Mesenchymal stem cell (in vitro differentiated cells and primary cell): ENCODE measurements around the gene TMEM213.

ENCODE experiments used
- DNase-seq: peaks from one replicate; pipeline ENCODE4 v3.0.0-alpha.2; 2013
- H2AFZ ChIP-seq: one replicate; pipeline ENCODE4 v1.6.1; 2013; ENCODE audit warnings: low read depth, mild to moderate bottlenecking, control low read depth, inconsistent platforms, low read length, moderate library complexity
- H2AK5ac ChIP-seq: 2 replicates; pipeline ENCODE4 v1.6.1; 2013; ENCODE audit warnings: low read length, moderate library complexity, mild to moderate bottlenecking, inconsistent platforms; ENCODE audit not compliant: severe bottlenecking
- H2BK120ac ChIP-seq: one replicate; pipeline ENCODE4 v1.6.1; 2013; ENCODE audit warnings: low read depth, mild to moderate bottlenecking, inconsistent platforms, low read length, moderate library complexity
- H2BK12ac ChIP-seq, 2 experiments: one replicate each; pipeline ENCODE4 v1.6.1; 2013; ENCODE audit warnings: inconsistent platforms in 2 of 2, low read length in 2 of 2, mild to moderate bottlenecking in 2 of 2, moderate library complexity in 2 of 2, control low read depth in 1 of 2
- H2BK15ac ChIP-seq: one replicate; pipeline ENCODE4 v1.6.1; 2013; ENCODE audit warnings: mild to moderate bottlenecking, low read depth, inconsistent platforms; ENCODE audit not compliant: poor library complexity, severe bottlenecking
- H2BK5ac ChIP-seq: 2 replicates; pipeline ENCODE4 v1.6.1; 2013; ENCODE audit warnings: low read depth, mild to moderate bottlenecking, low read length, control low read depth, inconsistent platforms; ENCODE audit not compliant: poor library complexity, severe bottlenecking
- H3K14ac ChIP-seq, 2 experiments: one replicate each; pipeline ENCODE4 v1.6.1; 2013; ENCODE audit warnings: inconsistent platforms in 2 of 2, low read length in 2 of 2, control low read depth in 1 of 2, mild to moderate bottlenecking in 1 of 2, moderate library complexity in 1 of 2
- H3K18ac ChIP-seq, 2 experiments: one replicate each; pipeline ENCODE4 v1.6.1; 2013; ENCODE audit warnings: inconsistent platforms in 2 of 2, low read length in 2 of 2, control low read depth in 1 of 2, low read depth in 1 of 2, mild to moderate bottlenecking in 1 of 2
- H3K23ac ChIP-seq, 2 experiments: one replicate each; pipeline ENCODE4 v1.6.1; 2013; ENCODE audit warnings: inconsistent platforms in 2 of 2, low read length in 2 of 2, mild to moderate bottlenecking in 2 of 2, moderate library complexity in 2 of 2, control low read depth in 1 of 2
- H3K27ac ChIP-seq: 2 replicates; pipeline ENCODE4 v1.5.1; 2013; ENCODE audit warnings: mild to moderate bottlenecking, moderate library complexity, low read length, control low read depth, inconsistent platforms; ENCODE audit not compliant: poor library complexity, severe bottlenecking
- H3K27me3 ChIP-seq, 2 experiments: 2 replicates each; pipeline versions ENCODE4 v1.6.1 to v1.7.0; 2013; ENCODE audit warnings: low read length in 2 of 2, mild to moderate bottlenecking in 2 of 2, moderate library complexity in 2 of 2, control low read depth in 1 of 2, inconsistent platforms in 1 of 2; ENCODE audit not compliant: control insufficient read depth in 1 of 2, insufficient read depth in 1 of 2
- H3K36me3 ChIP-seq, 2 experiments: 2 replicates each; pipeline versions ENCODE4 v1.6.1 to v1.7.0; 2013; ENCODE audit warnings: low read length in 2 of 2, control low read depth in 1 of 2, inconsistent platforms in 1 of 2, low read depth in 1 of 2, mild to moderate bottlenecking in 1 of 2; ENCODE audit not compliant: insufficient read depth in 2 of 2, control insufficient read depth in 1 of 2
- H3K4ac ChIP-seq, 2 experiments: one replicate each; pipeline ENCODE4 v1.6.1; 2013; ENCODE audit warnings: inconsistent platforms in 2 of 2, low read length in 2 of 2, mild to moderate bottlenecking in 2 of 2, moderate library complexity in 2 of 2, control low read depth in 1 of 2, low read depth in 1 of 2
- H3K4me1 ChIP-seq: 2 replicates; pipeline ENCODE4 v1.6.1; 2013; ENCODE audit warnings: low read depth, low read length, control low read depth; ENCODE audit not compliant: control insufficient read depth, insufficient read depth
- H3K4me2 ChIP-seq: 2 replicates; pipeline ENCODE4 v1.6.1; 2013; ENCODE audit warnings: low read length, mild to moderate bottlenecking, inconsistent platforms; ENCODE audit not compliant: poor library complexity, severe bottlenecking
- H3K4me3 ChIP-seq, 2 experiments: 2 replicates each; pipeline versions ENCODE4 v1.5.1 to v1.7.0; 2013; ENCODE audit warnings: low read length in 2 of 2, mild to moderate bottlenecking in 2 of 2, control low read depth in 1 of 2, low read depth in 1 of 2; ENCODE audit not compliant: insufficient read depth in 1 of 2
- H3K79me1 ChIP-seq: replicated peaks from 2 replicates; pipeline ENCODE4 v1.6.1; 2013; ENCODE audit warnings: mild to moderate bottlenecking, control low read depth, low read length, inconsistent platforms; ENCODE audit not compliant: poor library complexity, severe bottlenecking
- H3K9ac ChIP-seq: 2 replicates; pipeline ENCODE4 v1.7.0; 2013; ENCODE audit warnings: mild to moderate bottlenecking, low read length, moderate library complexity
- H3K9me3 ChIP-seq: 2 replicates; pipeline ENCODE4 v1.7.0; 2013; ENCODE audit warnings: mild to moderate bottlenecking, low read length; ENCODE audit not compliant: control insufficient read depth
- H4K8ac ChIP-seq: one replicate; pipeline ENCODE4 v1.6.1; 2013; ENCODE audit warnings: inconsistent platforms, mild to moderate bottlenecking, low read length, moderate library complexity
- H4K91ac ChIP-seq: one replicate; pipeline ENCODE4 v1.6.1; 2013; ENCODE audit warnings: mild to moderate bottlenecking, low read length, inconsistent platforms
- WGBS: methylation state at CpG from one replicate; pipeline ENCODE4 v1.1.7; 2013; ENCODE audit warnings: mixed read lengths; 5-methylcytosine and 5-hydroxymethylcytosine counted together

TMEM213 gene

DNA sequence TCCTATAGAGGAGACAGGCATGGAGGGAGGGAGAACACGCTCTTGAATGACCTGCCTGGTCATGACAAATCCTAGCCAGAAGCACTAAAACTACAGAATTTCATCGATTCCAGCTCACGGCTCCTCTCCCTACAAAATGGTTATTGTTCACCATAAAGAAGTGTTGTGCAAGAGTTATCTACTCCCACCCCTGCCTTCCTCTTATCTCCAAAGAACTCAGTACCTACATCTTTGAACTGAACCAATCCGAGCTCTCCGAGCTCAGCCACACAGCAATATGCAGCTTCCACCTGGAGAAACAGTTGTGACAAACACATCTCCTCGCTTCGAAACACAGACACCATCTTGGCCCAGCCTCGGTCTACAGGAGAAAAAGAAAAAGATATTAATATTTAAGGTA, 26.9 kb upstream of the TMEM213 start:
- H3K4ac ChIP-seq: no peak overlapping the region
- H4K91ac ChIP-seq: no peak overlapping the region
- no peak for DNase-seq
- H2AK5ac ChIP-seq: no peak overlapping the region
- H3K23ac ChIP-seq: no peak overlapping the region
- H2BK12ac ChIP-seq: no peak overlapping the region
- H3K4me2 ChIP-seq: no peak overlapping the region
- H2BK120ac ChIP-seq: no peak overlapping the region
- no peak overlapping the region for H2AFZ ChIP-seq
- no peaks in the 10 kb centered on the region for H3K36me3 ChIP-seq
- no peak overlapping the region for H3K27ac ChIP-seq
- H3K9ac ChIP-seq: no peak overlapping the region
- no peaks in the 10 kb centered on the region for H3K4me1 ChIP-seq
- no peak overlapping the region for H4K8ac ChIP-seq
- H2BK5ac ChIP-seq: no peak overlapping the region
- no peak overlapping the region for H3K4me3 ChIP-seq
- H3K9me3 ChIP-seq: peaks cover 2% of the 10 kb centered on the region
- WGBS: 89% methylated on average over 7 of the region's 8 CpGs
- no peaks in the 10 kb centered on the region for H3K27me3 ChIP-seq
- no peak overlapping the region for H2BK15ac ChIP-seq
- H3K14ac ChIP-seq: no peak overlapping the region
- no peaks in the 10 kb centered on the region for H3K79me1 ChIP-seq
- H3K18ac ChIP-seq: no peak overlapping the region

- Histone ChIP-seq H3K9ac (no peak overlapping the region), H3K18ac (no peak overlapping the region), H3K4ac (no peak overlapping the region), H3K36me3 (no peaks in the 10 kb centered on the region), H3K4me1 (no peaks in the 10 kb centered on the region), H2AK5ac (no peak overlapping the region), H3K9me3 (peaks cover 2% of the 10 kb centered on the region), H3K14ac (no peak overlapping the region), H2BK12ac (no peak overlapping the region), H3K27ac (no peak overlapping the region), H2BK5ac (no peak overlapping the region), H2BK120ac (no peak overlapping the region), H3K4me2 (no peak overlapping the region), H3K4me3 (no peak overlapping the region), H3K23ac (no peak overlapping the region), H2AFZ (no peak overlapping the region), H2BK15ac (no peak overlapping the region), H3K79me1 (no peaks in the 10 kb centered on the region), H3K27me3 (no peaks in the 10 kb centered on the region), H4K8ac (no peak overlapping the region), H4K91ac (no peak overlapping the region)
- WGBS: 81% methylated on average over 9 of the region's 9 CpGs
- DNase-seq: no peak
Observed at GRCh38 chr7:138773176-138773575, 24.6 kb upstream of the TMEM213 start.

GRCh38 chr7:138773817-138774216, 24.0 kb upstream of the TMEM213 start:
- no peak overlapping the region for H2BK5ac ChIP-seq
- no peaks in the 10 kb centered on the region for H3K4me1 ChIP-seq
- H2AK5ac ChIP-seq: no peak overlapping the region
- no peak overlapping the region for H2BK15ac ChIP-seq
- 18% methylated on average over 12 of the region's 12 CpGs for WGBS
- no peak overlapping the region for H3K4me3 ChIP-seq
- H2BK120ac ChIP-seq: no peak overlapping the region
- DNase-seq: no peak
- no peak overlapping the region for H3K27ac ChIP-seq
- no peaks in the 10 kb centered on the region for H3K79me1 ChIP-seq
- no peak overlapping the region for H4K8ac ChIP-seq
- H3K18ac ChIP-seq: no peak overlapping the region
- no peak overlapping the region for H3K4ac ChIP-seq
- no peak overlapping the region for H3K4me2 ChIP-seq
- no peak overlapping the region for H3K23ac ChIP-seq
- no peak overlapping the region for H3K9ac ChIP-seq
- H2AFZ ChIP-seq: no peak overlapping the region
- H4K91ac ChIP-seq: no peak overlapping the region
- no peak overlapping the region for H2BK12ac ChIP-seq
- peaks cover 2% of the 10 kb centered on the region for H3K9me3 ChIP-seq
- no peak overlapping the region for H3K14ac ChIP-seq
- H3K36me3 ChIP-seq: no peaks in the 10 kb centered on the region
- no peaks in the 10 kb centered on the region for H3K27me3 ChIP-seq

DNA sequence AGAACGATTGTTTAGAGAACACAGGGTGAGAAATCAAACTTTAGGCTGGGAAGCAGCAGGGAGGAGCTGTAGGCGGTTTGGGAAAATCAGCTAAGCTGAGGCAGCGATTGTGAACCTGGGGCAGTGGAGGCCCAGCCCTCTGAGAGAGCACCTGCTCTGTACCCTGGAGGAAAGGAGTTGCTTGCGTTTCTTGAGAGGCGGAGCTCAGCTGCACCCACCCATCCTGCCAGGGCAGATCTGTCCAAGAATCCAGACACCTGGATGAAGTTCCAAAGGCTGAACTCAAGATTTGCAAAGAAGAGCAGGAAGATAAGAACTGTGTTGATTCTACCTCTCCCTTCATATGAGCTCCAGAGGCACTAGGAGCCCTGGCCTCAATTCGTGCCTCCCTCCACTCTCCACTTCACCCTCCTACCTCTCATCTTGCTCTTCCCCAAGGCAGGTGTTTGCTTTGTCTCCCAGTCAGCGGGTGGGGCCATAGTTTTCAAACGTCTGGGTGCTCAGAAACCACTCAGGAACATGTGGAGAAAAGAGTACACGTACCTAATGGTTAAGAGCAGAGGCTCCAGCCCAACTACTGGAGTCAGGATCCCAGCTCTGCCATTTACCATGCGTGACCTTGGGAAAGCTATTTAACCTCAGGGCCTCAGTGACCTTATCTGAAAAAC, 21.5 kb upstream of the TMEM213 start:
- H3K4me3 ChIP-seq: no peak overlapping the region
- no peak overlapping the region for H2BK15ac ChIP-seq
- no peaks in the 10 kb centered on the region for H3K4me1 ChIP-seq
- H3K4ac ChIP-seq: no peak overlapping the region
- no peaks in the 10 kb centered on the region for H3K27me3 ChIP-seq
- no peaks in the 10 kb centered on the region for H3K9me3 ChIP-seq
- no peak overlapping the region for H2AFZ ChIP-seq
- no peak overlapping the region for H2AK5ac ChIP-seq
- no peak overlapping the region for H4K8ac ChIP-seq
- no peaks in the 10 kb centered on the region for H3K79me1 ChIP-seq
- H2BK120ac ChIP-seq: no peak overlapping the region
- H3K27ac ChIP-seq: no peak overlapping the region
- H4K91ac ChIP-seq: no peak overlapping the region
- no peak overlapping the region for H2BK12ac ChIP-seq
- 69% methylated on average over 10 of the region's 10 CpGs for WGBS
- H3K18ac ChIP-seq: no peak overlapping the region
- H3K23ac ChIP-seq: no peak overlapping the region
- no peak for DNase-seq
- H3K14ac ChIP-seq: no peak overlapping the region
- H2BK5ac ChIP-seq: no peak overlapping the region
- no peak overlapping the region for H3K9ac ChIP-seq
- H3K4me2 ChIP-seq: no peak overlapping the region
- no peaks in the 10 kb centered on the region for H3K36me3 ChIP-seq
